ENCODE measurements around the gene CALB2. TPM values are rescaled to one million over a fixed set of nuclear protein-coding genes. Genes with fewer than 3 reads are reported as not detected.
"Not testable (repeated sequence)": the region's sequence is repeated elsewhere in the genome, so short reads cannot be mapped to it uniquely, and the experiment has no call there.

Gene CALB2, protein sequence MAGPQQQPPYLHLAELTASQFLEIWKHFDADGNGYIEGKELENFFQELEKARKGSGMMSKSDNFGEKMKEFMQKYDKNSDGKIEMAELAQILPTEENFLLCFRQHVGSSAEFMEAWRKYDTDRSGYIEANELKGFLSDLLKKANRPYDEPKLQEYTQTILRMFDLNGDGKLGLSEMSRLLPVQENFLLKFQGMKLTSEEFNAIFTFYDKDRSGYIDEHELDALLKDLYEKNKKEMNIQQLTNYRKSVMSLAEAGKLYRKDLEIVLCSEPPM
- total RNA-seq: not detected

GRCh38 chr16:71358464-71358998, at the start of gene CALB2:
TSS of gene CALB2 (plus strand) at chr16:71358723. CDS start at chr16:71358793, 70 bp downstream.
- Mint-ChIP-seq H3K4me3 (no peak within 1 kb of the TSS), H3K27ac (no peak within 1 kb of the TSS), H3K36me3 (no peaks in the 10 kb centered on the region), H3K9me3 (ENCODE audit: low read depth) (no peaks in the 10 kb centered on the region), H3K27me3 (peaks cover 24% of the 10 kb centered on the region), H3K4me1 (peaks cover 2% of the 10 kb centered on the region)
- CTCF ChIA-PET: interaction anchor here (0.6 to 2.0 kb wide), 7 partner anchors 9 to 74 kb away, joined by 3 to 6 read pairs (median 5); no protein-coding TSS in a partner anchor
- DNase-seq (peak; percentile 63), ATAC-seq (peak; percentile 90)

DNA sequence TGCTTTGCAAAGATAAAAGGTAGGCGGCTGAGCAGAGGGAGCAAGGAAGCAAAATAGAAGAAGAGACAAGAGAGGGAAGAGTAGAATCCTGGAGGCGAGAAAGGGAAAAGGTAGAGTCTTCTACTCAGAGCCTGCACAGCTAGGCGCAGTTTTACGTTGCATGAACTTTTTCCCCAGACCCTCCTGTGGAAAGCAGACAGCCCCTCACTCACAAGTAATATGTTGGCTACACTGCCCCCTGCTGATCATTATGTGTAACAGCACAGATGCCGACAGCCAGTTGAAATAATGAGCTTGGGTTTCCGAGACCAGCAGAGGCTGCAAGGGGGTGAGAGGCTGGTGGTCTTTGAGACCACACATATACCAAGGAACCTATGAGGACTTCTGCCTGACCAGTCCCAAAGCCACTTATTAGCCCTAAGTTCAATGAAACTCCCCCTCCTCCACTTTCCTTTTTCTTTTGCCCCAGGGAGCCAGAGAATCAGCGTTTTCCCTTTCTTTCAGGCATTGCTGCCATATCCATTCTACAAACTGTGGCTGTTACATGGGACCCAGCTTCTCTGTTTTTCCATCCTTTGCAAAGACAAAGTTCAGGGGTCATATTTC, 46.9 kb upstream of the CALB2 start:
- no peak for DNase-seq
- H3K9me3 Mint-ChIP-seq (ENCODE audit: low read depth): no peaks in the 10 kb centered on the region
- no peak for ATAC-seq
- H3K36me3 Mint-ChIP-seq: no peaks in the 10 kb centered on the region
- no peak overlapping the region for H3K4me3 Mint-ChIP-seq
- no peak overlapping the region for H3K27ac Mint-ChIP-seq
- peaks cover 27% of the 10 kb centered on the region for H3K27me3 Mint-ChIP-seq
- H3K4me1 Mint-ChIP-seq: no peaks in the 10 kb centered on the region
- CTCF ChIA-PET: interaction anchor here (0.6 to 1.6 kb wide), 19 partner anchors 9 to 228 kb away, joined by 3 to 9 read pairs (median 3); partner anchors contain the start of gene CMTR2

DNA sequence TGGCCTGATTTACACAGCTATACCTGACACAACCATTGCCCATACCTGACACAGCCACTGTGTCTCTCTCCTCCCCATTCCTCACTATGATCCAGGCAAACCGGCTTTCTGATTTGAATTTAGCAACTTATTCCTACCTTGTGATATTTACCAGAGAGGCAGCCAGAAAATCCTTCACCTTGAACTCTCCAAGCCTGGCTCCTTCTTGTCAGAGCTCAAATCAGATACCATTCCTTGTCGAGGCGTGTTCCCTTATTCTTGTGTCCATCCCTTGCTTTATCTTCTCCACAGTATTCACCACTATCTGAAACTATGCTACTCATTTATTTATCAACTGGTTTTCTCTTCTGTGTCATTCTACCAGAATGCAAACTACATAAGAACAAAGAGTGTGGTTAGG, 44.9 kb upstream of the CALB2 start:
- peaks cover 20% of the 10 kb centered on the region for H3K27me3 Mint-ChIP-seq
- ATAC-seq; H3K4me3 Mint-ChIP-seq; DNase-seq; H3K9me3 Mint-ChIP-seq (ENCODE audit: low read depth); H3K36me3 Mint-ChIP-seq; H3K4me1 Mint-ChIP-seq; H3K27ac Mint-ChIP-seq: not testable (repeated sequence)
- CTCF ChIA-PET: interaction anchor here (0.9 kb wide), 1 partner anchor 99 kb away, joined by 3 read pairs; no protein-coding TSS in a partner anchor

DNA sequence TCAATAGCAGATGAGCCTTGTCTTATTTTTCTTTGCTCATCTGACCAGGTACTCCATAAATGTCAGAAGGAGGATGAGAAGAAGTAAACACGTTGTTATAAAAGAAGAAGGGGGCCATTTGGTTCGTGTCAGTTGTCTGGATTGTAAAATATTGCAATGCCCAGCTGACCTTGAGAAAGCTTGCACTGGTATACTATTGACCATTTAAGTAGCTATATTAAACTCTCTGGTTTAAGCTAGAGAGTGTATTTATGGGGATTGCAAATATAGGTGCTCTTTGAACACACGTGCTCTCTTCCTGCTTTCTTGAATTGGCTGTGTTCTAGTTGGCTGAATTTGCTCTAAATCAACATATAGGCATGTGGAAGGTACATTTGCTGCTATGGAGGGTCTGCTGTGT, 43.3 kb upstream of the CALB2 start:
- Mint-ChIP-seq H3K27ac (no peak overlapping the region), H3K4me3 (no peak overlapping the region), H3K9me3 (ENCODE audit: low read depth) (no peaks in the 10 kb centered on the region), H3K36me3 (no peaks in the 10 kb centered on the region), H3K4me1 (no peaks in the 10 kb centered on the region), H3K27me3 (peaks cover 15% of the 10 kb centered on the region)
- ATAC-seq (no peak), DNase-seq (no peak)
- CTCF ChIA-PET: no interaction called here

DNA sequence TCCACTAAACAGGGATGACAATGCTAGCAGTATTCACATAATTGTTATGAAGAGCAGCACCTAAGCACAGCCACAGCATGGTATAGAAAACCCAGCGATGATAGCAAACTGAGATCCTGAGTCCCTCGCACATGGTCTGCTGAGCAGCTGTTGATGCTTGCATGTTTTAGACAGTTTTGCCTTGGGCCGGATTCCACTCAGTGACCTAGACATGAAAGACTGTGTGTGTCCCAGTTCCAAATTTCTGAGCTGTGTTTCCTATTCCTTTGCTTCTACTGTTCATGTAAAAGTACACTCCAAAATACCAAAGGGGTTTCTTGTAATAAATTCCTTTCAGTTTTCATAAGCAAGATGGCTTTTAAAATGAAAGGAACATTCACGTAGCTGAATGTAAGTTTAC, 38.5 kb upstream of the CALB2 start:
- no peak overlapping the region for H3K27ac Mint-ChIP-seq
- CTCF ChIA-PET: no interaction called here
- no peak overlapping the region for H3K4me3 Mint-ChIP-seq
- H3K36me3 Mint-ChIP-seq: no peaks in the 10 kb centered on the region
- H3K9me3 Mint-ChIP-seq (ENCODE audit: low read depth): no peaks in the 10 kb centered on the region
- H3K4me1 Mint-ChIP-seq: no peaks in the 10 kb centered on the region
- DNase-seq: no peak
- peaks cover 8% of the 10 kb centered on the region for H3K27me3 Mint-ChIP-seq
- ATAC-seq: no peak

DNA sequence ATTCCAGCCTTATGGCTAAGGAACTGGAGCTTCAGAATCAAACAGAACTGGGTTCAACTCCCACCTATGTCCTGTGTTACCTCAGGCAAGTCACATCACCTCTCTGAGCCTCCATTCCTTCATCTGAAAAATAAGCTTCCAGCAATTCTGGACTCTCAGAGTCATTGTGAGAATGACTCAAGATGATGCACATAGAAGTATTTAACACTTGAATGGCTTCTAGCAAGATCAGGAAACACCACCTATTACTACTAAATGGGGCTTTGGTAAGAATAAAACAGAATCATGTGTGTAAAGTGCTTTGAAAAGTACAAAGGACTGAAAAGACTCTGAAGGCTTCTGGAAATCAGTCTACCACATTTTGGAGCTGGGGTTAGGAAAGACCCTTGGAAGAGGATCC, 30.8 kb upstream of the CALB2 start:
- Mint-ChIP-seq H3K36me3 (no peaks in the 10 kb centered on the region), H3K4me3 (no peak overlapping the region), H3K27ac (no peak overlapping the region), H3K4me1 (no peaks in the 10 kb centered on the region), H3K9me3 (ENCODE audit: low read depth) (no peaks in the 10 kb centered on the region), H3K27me3 (peaks cover 11% of the 10 kb centered on the region)
- CTCF ChIA-PET: interaction anchor here (1.5 kb wide), 1 partner anchor 16 kb away, joined by 7 read pairs; no protein-coding TSS in a partner anchor
- ATAC-seq (no peak), DNase-seq (no peak)

DNA sequence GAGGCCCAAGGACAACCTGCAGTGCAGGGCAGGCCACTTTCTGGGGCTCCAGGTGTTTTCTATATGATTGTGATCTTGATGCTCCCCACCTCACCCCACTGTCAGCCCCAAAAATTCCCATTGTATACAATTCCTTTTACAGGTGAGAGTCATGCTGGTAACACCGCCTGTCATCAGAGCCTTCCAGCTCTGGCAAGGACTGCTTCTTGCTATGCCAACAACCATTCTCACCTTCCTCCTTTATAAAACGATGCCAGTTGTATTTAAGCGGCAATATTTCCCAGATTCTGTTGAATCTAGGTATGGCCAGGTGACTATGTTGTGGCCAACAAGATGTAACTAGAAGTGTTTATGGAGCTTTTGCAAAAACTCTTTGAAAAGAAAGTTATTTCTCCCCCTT, 30.4 kb upstream of the CALB2 start:
- DNase-seq (no peak), ATAC-seq (no peak)
- Mint-ChIP-seq H3K4me3 (no peak overlapping the region), H3K27me3 (peaks cover 11% of the 10 kb centered on the region), H3K36me3 (no peaks in the 10 kb centered on the region), H3K9me3 (ENCODE audit: low read depth) (no peaks in the 10 kb centered on the region), H3K27ac (no peak overlapping the region), H3K4me1 (no peaks in the 10 kb centered on the region)
- CTCF ChIA-PET: interaction anchor here (1.6 kb wide), 1 partner anchor 16 kb away, joined by 3 read pairs; no protein-coding TSS in a partner anchor

- H3K27me3 Mint-ChIP-seq: peaks cover 10% of the 10 kb centered on the region
- ATAC-seq (no peak), DNase-seq (no peak)
- H3K36me3 Mint-ChIP-seq: no peaks in the 10 kb centered on the region
- CTCF ChIA-PET: no interaction called here
- no peak overlapping the region for H3K27ac Mint-ChIP-seq
- no peaks in the 10 kb centered on the region for H3K9me3 Mint-ChIP-seq (ENCODE audit: low read depth)
- peaks cover 2% of the 10 kb centered on the region for H3K4me1 Mint-ChIP-seq
- no peak overlapping the region for H3K4me3 Mint-ChIP-seq
Observed at GRCh38 chr16:71337631-71338030, 20.9 kb upstream of the CALB2 start.

DNA sequence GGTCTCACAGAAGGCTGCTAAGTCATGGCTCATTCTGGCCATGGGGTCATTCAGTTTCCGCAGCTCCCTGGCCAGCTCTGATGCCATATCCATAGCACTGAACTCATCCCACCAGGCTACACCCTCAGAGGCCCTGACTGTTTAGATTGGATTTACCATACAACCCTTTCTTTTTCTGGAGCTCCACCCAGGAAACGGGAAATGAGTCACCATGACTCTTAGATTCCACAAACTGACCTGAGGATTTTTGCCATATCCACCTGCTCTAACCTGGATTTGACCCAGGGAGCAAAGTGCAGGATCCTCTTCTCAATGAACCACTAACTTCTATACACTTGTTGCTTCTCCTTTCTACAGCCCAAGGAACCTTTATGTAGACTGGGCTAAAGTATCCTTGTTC, 20.3 kb upstream of the CALB2 start:
- CTCF ChIA-PET: no interaction called here
- no peak overlapping the region for H3K27ac Mint-ChIP-seq
- H3K4me1 Mint-ChIP-seq: peaks cover 2% of the 10 kb centered on the region
- H3K9me3 Mint-ChIP-seq (ENCODE audit: low read depth): no peaks in the 10 kb centered on the region
- H3K36me3 Mint-ChIP-seq: no peaks in the 10 kb centered on the region
- no peak overlapping the region for H3K4me3 Mint-ChIP-seq
- peaks cover 10% of the 10 kb centered on the region for H3K27me3 Mint-ChIP-seq
- DNase-seq (no peak), ATAC-seq (no peak)

GRCh38 chr16:71338632-71339031, 19.9 kb upstream of the CALB2 start:
- ATAC-seq (no peak), DNase-seq (no peak)
- Mint-ChIP-seq H3K27ac (no peak overlapping the region), H3K9me3 (ENCODE audit: low read depth) (no peaks in the 10 kb centered on the region), H3K27me3 (peaks cover 7% of the 10 kb centered on the region), H3K4me1 (peaks cover 2% of the 10 kb centered on the region), H3K4me3 (no peak overlapping the region), H3K36me3 (no peaks in the 10 kb centered on the region)
- CTCF ChIA-PET: no interaction called here

GRCh38 chr16:71339236-71340171, 19.0 kb upstream of the CALB2 start:
- Mint-ChIP-seq H3K36me3 (no peaks in the 10 kb centered on the region), H3K27me3 (peaks cover 7% of the 10 kb centered on the region), H3K4me3 (no peak overlapping the region), H3K27ac (no peak overlapping the region), H3K4me1 (peaks cover 2% of the 10 kb centered on the region), H3K9me3 (ENCODE audit: low read depth) (no peaks in the 10 kb centered on the region)
- DNase-seq: no peak
- no peak for ATAC-seq
- CTCF ChIA-PET: no interaction called here

- CTCF ChIA-PET: no interaction called here
Observed at GRCh38 chr16:71340406-71340805, 18.1 kb upstream of the CALB2 start.

DNA sequence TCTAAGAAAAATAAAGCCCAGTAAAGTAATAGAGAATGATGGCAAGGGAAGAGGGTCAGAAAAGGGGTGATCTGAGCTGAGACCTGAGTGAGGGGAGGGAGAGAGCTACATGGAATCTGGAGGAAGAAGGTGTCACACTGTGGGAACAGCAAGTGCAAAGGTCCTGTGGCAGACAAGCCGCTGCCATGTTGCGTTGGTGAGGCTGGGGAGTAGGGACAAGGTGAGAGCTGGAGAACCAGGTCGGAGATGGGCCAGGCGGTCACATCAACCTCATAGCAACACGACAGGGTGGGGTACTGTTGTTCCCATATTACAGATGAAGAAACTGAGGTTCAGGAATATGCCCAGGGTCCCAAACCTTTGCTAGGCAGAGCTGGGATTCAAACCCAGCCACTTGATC, 16.6 kb upstream of the CALB2 start:
- Mint-ChIP-seq H3K9me3 (ENCODE audit: low read depth) (no peaks in the 10 kb centered on the region), H3K27ac (no peak overlapping the region), H3K4me3 (no peak overlapping the region), H3K27me3 (peaks cover 3% of the 10 kb centered on the region), H3K4me1 (peaks cover 2% of the 10 kb centered on the region), H3K36me3 (no peaks in the 10 kb centered on the region)
- DNase-seq (no peak), ATAC-seq (no peak)
- CTCF ChIA-PET: no interaction called here

More at GRCh38 chr16:71340406-71340805, 18.1 kb upstream of the CALB2 start:
- H3K27me3 Mint-ChIP-seq: peaks cover 2% of the 10 kb centered on the region
- DNase-seq: no peak
- no peak overlapping the region for H3K27ac Mint-ChIP-seq
- peaks cover 2% of the 10 kb centered on the region for H3K4me1 Mint-ChIP-seq
- no peak for ATAC-seq
- H3K4me3 Mint-ChIP-seq: no peak overlapping the region
- H3K36me3 Mint-ChIP-seq: no peaks in the 10 kb centered on the region
- no peaks in the 10 kb centered on the region for H3K9me3 Mint-ChIP-seq (ENCODE audit: low read depth)
